ENCODE measurements around the gene ELP5. TPM values are rescaled to one million over a fixed set of nuclear protein-coding genes. Genes with fewer than 3 reads are reported as not detected.

The ELP5 gene
- total RNA-seq, 1 donor: 21.7 TPM

DNA sequence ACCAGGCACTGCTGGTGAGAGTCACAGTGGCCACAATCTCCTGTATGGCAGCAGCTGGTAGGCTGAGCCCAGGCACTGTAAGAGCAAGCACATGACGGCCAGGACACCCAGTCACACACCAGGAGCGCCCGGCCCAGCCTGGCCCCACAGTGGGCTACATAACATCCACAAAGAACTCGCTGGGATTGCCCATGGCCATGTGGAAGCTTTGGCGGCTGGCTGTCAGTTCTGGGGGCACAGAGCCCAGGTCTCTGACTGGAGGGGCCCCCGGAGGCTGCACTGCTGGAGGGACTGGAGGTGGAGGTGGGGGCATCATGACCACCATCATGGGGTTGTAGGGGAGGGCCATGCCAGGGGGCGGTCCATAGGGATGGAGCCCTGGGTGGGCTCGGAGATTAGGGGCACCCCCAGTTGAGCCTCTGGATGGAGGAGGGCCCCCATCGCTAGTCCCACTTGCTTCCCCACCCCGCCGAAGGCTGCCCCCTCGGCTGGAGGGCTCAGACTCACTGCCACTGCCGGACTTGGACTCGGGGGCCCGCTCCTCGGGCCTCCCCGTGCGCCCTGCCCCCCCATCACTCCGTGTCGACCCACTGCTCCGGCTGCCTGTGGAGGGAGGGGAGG is 26.2 kb upstream of the ELP5 start:
- TF ChIP-seq, protein P1, sequence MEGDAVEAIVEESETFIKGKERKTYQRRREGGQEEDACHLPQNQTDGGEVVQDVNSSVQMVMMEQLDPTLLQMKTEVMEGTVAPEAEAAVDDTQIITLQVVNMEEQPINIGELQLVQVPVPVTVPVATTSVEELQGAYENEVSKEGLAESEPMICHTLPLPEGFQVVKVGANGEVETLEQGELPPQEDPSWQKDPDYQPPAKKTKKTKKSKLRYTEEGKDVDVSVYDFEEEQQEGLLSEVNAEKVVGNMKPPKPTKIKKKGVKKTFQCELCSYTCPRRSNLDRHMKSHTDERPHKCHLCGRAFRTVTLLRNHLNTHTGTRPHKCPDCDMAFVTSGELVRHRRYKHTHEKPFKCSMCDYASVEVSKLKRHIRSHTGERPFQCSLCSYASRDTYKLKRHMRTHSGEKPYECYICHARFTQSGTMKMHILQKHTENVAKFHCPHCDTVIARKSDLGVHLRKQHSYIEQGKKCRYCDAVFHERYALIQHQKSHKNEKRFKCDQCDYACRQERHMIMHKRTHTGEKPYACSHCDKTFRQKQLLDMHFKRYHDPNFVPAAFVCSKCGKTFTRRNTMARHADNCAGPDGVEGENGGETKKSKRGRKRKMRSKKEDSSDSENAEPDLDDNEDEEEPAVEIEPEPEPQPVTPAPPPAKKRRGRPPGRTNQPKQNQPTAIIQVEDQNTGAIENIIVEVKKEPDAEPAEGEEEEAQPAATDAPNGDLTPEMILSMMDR (IDR thresholded peaks at IDR 0.05; ENCODE audit: extremely low read depth, low read depth, low read length): no peak
- Histone ChIP-seq H3K4me2 (ENCODE audit: insufficient read depth, low read length) (no peak overlapping the region), H3K36me3 (ENCODE audit: insufficient read depth, low read length) (peaks cover 83% of the 10 kb centered on the region), H3K27ac (ENCODE audit: low read depth, low read length) (no peak overlapping the region), H4K20me1 (ENCODE audit: insufficient read depth, low read length) (peaks cover 46% of the 10 kb centered on the region), H3K79me2 (ENCODE audit: insufficient read depth, low read length) (peaks cover 50% of the 10 kb centered on the region), H2AFZ (ENCODE audit: low read length) (no peak overlapping the region), H3K4me3 (ENCODE audit: insufficient read depth, low read length) (no peak overlapping the region), H3K27me3 (ENCODE audit: insufficient read depth, low read length) (no peaks in the 10 kb centered on the region), H3K4me1 (ENCODE audit: insufficient read depth, low read length) (peaks cover 10% of the 10 kb centered on the region), H3K9me3 (ENCODE audit: low read depth, low read length) (no peaks in the 10 kb centered on the region)
- no peak for DNase-seq (ENCODE audit: insufficient read length, low spot score, missing footprints)

GRCh38 chr17:7226721-7227710 is 25.0 kb upstream of the ELP5 start:
- H3K79me2 ChIP-seq (ENCODE audit: insufficient read depth, low read length): peaks cover 50% of the 10 kb centered on the region
- H3K9me3 ChIP-seq (ENCODE audit: low read depth, low read length): no peaks in the 10 kb centered on the region
- TF ChIP-seq, protein P1 (IDR thresholded peaks at IDR 0.05; ENCODE audit: extremely low read depth, low read depth, low read length): no peak
- no peaks in the 10 kb centered on the region for H3K4me1 ChIP-seq (ENCODE audit: insufficient read depth, low read length)
- H4K20me1 ChIP-seq (ENCODE audit: insufficient read depth, low read length): peaks cover 43% of the 10 kb centered on the region
- no peak for DNase-seq (ENCODE audit: insufficient read length, low spot score, missing footprints)
- H3K27me3 ChIP-seq (ENCODE audit: insufficient read depth, low read length): no peaks in the 10 kb centered on the region
- no peak overlapping the region for H2AFZ ChIP-seq (ENCODE audit: low read length)
- no peak overlapping the region for H3K4me3 ChIP-seq (ENCODE audit: insufficient read depth, low read length)
- no peak overlapping the region for H3K4me2 ChIP-seq (ENCODE audit: insufficient read depth, low read length)
- H3K36me3 ChIP-seq (ENCODE audit: insufficient read depth, low read length): peaks cover 71% of the 10 kb centered on the region
- no peak overlapping the region for H3K27ac ChIP-seq (ENCODE audit: low read depth, low read length)

GRCh38 chr17:7228920-7229319 is 23.1 kb upstream of the ELP5 start:
- Histone ChIP-seq H3K79me2 (ENCODE audit: insufficient read depth, low read length) (peaks cover 59% of the 10 kb centered on the region), H4K20me1 (ENCODE audit: insufficient read depth, low read length) (peaks cover 31% of the 10 kb centered on the region), H3K4me1 (ENCODE audit: insufficient read depth, low read length) (peaks cover 3% of the 10 kb centered on the region), H3K27me3 (ENCODE audit: insufficient read depth, low read length) (no peaks in the 10 kb centered on the region), H3K4me3 (ENCODE audit: insufficient read depth, low read length) (no peak overlapping the region), H3K27ac (ENCODE audit: low read depth, low read length) (no peak overlapping the region), H3K4me2 (ENCODE audit: insufficient read depth, low read length) (no peak overlapping the region), H2AFZ (ENCODE audit: low read length) (no peak overlapping the region), H3K36me3 (ENCODE audit: insufficient read depth, low read length) (peaks cover 52% of the 10 kb centered on the region), H3K9me3 (ENCODE audit: low read depth, low read length) (no peaks in the 10 kb centered on the region)
- no peak for DNase-seq (ENCODE audit: insufficient read length, low spot score, missing footprints)
- TF ChIP-seq, protein P1 (IDR thresholded peaks at IDR 0.05; ENCODE audit: extremely low read depth, low read depth, low read length): no peak

DNA sequence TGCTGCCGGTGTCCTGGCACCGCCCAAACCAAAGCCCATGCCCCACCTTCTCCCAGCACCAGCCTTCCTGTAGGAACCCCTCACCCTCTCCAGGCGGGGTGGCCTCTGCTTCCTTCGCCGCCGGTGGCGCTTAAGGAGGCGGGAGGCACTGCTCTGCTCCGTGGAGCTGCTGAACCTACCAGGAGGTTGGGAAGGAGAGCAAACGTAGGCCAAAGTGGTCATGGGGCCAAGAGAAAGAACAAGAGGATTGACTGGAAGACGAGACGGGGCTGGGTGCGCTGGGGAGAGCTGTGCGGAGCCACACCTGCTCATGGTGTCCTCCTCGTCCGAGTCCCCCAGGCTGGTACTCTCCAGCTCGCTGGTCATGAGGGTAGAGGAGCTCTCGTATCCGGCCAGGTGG is 22.5 kb upstream of the ELP5 start:
- TF ChIP-seq, protein P1 (IDR thresholded peaks at IDR 0.05; ENCODE audit: extremely low read depth, low read depth, low read length): no peak
- peaks cover 3% of the 10 kb centered on the region for H3K4me1 ChIP-seq (ENCODE audit: insufficient read depth, low read length)

More for the DNA sequence above, 22.5 kb upstream of the ELP5 start:
- H3K27me3 ChIP-seq (ENCODE audit: insufficient read depth, low read length): no peaks in the 10 kb centered on the region
- H4K20me1 ChIP-seq (ENCODE audit: insufficient read depth, low read length): peaks cover 27% of the 10 kb centered on the region
- no peak overlapping the region for H3K27ac ChIP-seq (ENCODE audit: low read depth, low read length)
- H3K4me2 ChIP-seq (ENCODE audit: insufficient read depth, low read length): no peak overlapping the region
- H3K9me3 ChIP-seq (ENCODE audit: low read depth, low read length): no peaks in the 10 kb centered on the region
- peaks cover 63% of the 10 kb centered on the region for H3K79me2 ChIP-seq (ENCODE audit: insufficient read depth, low read length)
- H3K4me3 ChIP-seq (ENCODE audit: insufficient read depth, low read length): no peak overlapping the region
- H2AFZ ChIP-seq (ENCODE audit: low read length): no peak overlapping the region
- no peak for DNase-seq (ENCODE audit: insufficient read length, low spot score, missing footprints)
- peaks cover 47% of the 10 kb centered on the region for H3K36me3 ChIP-seq (ENCODE audit: insufficient read depth, low read length)

Data from osteoblast (primary cell).